GM19468 (cell line): Measurements from ENCODE around the gene PLA2G4A.
"Not testable (repeated sequence)": the region's sequence is repeated elsewhere in the genome, so short reads cannot be mapped to it uniquely, and the experiment has no call there.

Experiments
- ATAC-seq: cut with Tn5 transposase; IDR thresholded peaks from one replicate; pipeline ENCODE4 v1.9.1; 2021; ENCODE audit warnings: mild to moderate bottlenecking, moderate library complexity, moderate number of reproducible peaks; ENCODE audit not compliant: unreplicated experiment; ENCODE audit errors: extremely low read depth

The PLA2G4A gene

DNA sequence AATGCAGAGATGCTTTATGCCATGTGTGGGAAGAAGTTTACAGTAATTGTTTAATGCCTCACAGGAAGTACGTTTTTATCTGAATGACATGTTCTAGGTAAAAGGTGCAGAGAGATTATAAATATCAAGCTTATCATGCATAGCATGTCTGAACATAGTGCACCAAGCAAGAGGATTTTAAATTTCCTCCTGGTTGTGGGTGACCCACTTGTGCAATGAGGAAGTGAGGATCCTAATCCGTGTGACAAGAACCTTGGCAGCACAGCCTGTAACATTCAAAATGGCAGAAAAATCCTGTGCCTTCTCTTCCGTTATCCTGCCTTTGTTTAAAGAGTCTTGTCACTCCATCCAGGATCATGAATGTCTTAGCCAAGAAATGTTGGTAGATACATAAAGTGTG lies 75.6 kb downstream of the PLA2G4A start:
- no peak for ATAC-seq

- no peak for ATAC-seq
These were observed 76.8 kb downstream of the PLA2G4A start for GRCh38 chr1:186905561-186905960.

GRCh38 chr1:186915555-186915954 lies 86.8 kb downstream of the PLA2G4A start:
- no peak for ATAC-seq

DNA sequence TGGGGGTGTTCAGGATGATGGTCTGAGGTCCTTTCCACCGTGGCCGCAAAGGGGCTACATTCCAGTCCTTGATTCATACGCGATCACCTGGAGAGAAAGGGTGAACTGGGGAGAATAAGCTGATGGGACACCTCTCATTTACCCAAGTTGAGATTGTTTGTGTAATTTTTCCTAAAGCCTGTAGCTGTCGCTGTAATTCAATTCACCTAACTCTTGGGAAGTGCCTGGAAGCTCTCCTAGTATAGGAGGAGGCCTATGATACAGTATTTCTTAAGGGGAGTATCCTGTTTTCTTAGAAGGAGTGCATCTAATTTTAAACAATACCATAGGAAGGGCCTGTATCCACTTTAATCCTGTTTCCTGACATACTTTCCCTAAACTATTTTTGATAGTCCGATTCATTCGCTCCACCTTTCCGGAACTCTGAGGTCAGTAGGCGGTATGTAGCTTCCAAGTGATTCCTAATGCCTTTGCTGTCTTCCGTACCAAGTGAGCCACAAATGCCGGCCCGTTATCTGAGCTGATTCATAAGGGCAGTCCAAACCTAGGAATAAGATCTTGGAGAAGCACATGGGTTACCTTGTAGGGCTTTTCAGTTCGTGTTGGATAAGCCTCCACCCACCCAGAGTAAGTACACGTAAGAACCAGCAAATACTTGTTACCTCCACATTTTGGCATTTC lies 88.5 kb downstream of the PLA2G4A start:
- ATAC-seq: not testable (repeated sequence)

- ATAC-seq: not testable (repeated sequence)
These were observed 92.6 kb downstream of the PLA2G4A start for GRCh38 chr1:186921386-186921785.

DNA sequence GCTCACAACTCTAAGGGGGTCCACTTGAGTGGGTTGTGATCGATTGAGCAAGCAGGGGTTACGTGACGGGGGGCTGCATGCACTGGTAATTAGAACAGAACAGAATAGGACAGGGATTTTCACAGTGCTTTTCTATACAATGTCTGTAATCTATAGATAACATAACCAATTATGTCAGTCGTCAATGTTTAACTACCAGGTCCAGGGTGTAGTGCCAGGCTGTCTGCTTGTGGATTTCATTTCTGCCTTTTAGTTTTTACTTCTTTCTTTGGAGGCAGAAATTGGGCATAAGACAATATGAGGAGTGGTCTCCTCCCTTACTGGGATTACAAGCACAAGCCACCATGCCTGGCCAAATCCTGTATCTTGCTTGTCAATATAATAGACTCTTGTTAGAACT lies 94.1 kb downstream of the PLA2G4A start:
- ATAC-seq: not testable (repeated sequence)

DNA sequence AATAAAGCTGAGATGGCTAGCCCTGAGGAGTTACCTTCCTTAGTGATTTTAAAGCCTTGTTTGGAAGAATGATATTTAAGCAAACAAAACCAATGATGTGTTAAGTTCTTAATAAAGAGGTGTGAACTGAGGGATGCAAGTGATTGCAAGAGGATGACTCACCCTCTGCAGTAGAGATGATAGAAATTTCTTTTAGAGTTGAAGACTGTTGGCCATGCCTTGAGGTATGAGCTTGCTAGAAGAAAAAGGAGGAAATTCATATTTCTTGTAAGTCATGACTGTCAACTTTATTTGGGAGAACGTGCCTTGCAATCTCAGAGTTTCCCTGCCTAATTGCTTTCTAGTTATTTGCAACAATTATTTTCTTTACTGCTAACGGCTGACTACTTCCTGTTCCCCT lies 94.7 kb downstream of the PLA2G4A start:
- no peak for ATAC-seq

- no peak for ATAC-seq
These were observed 97.3 kb downstream of the PLA2G4A start for GRCh38 chr1:186925881-186926669.

DNA sequence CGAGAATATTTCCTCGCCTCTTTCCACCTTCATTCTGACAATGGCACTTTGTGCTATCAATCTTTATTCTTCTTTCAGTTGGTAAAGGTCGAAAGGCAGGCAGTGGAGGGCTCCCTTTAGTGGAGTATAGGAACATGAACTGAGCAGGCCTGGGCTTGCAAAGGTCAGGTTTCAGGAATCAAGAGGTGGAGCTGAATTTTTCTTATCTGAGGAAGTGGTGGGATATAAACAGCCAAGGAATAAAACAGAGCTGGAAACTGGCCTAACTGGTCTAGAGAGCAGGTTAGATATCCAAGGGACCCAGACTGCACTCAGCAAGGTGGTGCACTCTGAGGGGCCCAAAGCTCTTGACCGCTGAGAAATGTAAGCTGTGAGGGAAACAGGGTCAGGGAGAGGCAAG lies 99.1 kb downstream of the PLA2G4A start:
- ATAC-seq: no peak

DNA sequence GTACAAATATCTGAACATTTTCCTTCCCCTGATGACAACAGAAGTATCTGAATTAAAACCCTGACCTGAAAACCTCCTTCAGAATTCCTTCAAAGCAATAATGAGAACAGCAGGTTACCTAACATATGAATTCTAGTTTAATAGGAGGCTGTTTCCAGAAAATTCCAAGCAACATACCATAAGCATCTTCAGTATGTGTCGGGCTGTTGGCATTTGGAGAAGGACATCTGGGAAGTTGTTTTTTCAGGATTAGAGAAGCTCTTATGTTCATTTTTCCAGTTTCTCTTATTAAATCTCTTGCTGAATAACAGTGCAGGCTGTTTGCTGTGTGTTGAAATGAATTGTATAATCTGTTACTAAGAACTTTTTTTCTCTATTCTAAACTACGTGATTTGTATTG lies 101.5 kb downstream of the PLA2G4A start:
- no peak for ATAC-seq

- ATAC-seq: no peak
These were observed 108.4 kb downstream of the PLA2G4A start for GRCh38 chr1:186937016-186937670.

GRCh38 chr1:186943891-186944686 lies 115.3 kb downstream of the PLA2G4A start:
- ATAC-seq: no peak

- no peak for ATAC-seq
These were observed 116.4 kb downstream of the PLA2G4A start for GRCh38 chr1:186945146-186945545.

DNA sequence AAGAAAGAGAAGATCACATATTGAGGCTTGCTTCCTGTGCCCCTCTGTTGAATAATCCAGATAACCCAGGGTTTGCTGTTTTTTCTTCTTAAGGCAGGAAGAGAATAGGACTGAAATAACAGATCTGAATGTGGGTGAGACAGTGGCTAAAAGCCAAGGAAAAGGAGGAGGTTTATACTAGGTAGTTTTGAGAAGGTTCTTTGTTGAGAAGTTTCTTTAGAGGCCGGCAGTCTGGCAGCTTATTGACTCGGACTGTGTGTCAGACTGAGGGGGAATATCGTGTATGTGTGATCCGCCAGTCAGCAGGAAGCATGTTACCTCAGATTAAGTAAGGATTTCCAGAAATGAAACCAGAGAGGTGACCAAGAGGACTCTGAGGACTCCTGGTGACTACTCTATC lies 119.8 kb downstream of the PLA2G4A start:
- ATAC-seq: no peak

GRCh38 chr1:186949173-186949572 lies 120.4 kb downstream of the PLA2G4A start:
- no peak for ATAC-seq

GRCh38 chr1:186950547-186950946 lies 121.8 kb downstream of the PLA2G4A start:
- no peak for ATAC-seq

DNA sequence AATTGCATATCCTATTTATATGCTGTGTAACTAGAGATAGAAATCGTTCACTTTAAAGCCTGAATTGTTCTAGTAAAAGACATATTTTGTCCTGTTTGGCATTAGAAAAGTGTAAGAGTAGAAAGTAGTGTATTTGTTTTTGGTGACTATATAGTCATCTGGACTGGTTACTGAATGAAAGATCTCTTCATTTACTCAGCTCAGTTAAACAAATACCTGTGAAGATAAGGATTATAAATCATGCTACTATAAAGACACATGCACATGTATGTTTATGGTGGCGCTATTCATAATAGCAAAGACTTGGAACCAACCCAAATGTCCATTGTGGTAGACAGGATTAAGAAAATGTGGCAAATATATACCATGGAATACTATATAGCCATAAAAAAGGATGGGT lies 125.1 kb downstream of the PLA2G4A start:
- ATAC-seq: no peak

DNA sequence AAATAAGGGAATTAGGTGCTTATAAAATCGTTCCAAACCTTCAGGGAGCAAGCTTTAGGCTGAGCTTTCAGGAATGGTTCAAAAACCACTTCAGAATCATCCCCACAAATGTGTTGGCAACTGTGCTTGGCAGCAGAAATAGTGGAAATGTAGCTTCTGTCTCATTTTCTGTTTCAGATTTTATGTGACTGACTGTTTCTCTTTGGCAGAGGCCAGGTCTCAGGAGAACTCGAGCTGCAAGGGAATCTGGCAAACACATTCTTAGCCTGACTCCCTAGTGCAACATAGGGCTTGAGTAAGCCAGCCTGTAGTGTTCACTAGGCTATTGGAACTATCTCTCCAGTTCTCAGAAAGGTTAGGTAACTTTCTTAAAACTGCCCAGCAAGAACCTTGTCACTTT lies 128.6 kb downstream of the PLA2G4A start:
- no peak for ATAC-seq

DNA sequence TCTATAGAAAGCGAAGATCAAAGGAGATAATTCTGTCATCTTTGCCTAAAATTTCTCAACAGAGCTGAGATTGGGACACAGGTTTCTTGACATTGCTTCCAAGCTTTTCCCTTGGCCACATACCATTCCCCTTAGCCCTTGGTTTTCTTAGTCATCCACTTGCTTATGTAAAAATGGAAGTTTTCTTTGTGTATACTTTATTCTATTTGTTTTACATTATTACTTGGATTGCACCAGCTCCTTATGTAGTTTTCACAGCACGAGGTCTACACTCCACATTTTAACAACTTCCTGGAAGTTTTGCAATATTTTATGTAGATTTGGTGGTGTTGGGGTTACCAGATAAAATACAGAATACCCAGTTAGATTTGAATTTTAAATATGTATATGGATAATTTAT lies 129.8 kb downstream of the PLA2G4A start:
- no peak for ATAC-seq

- no peak for ATAC-seq
These were observed 132.1 kb downstream of the PLA2G4A start for GRCh38 chr1:186960861-186961260.
